Skeletal muscle cell (primary cell): ENCODE measurements around the gene INTU.
"Not testable (repeated sequence)": the region's sequence is repeated elsewhere in the genome, so short reads cannot be mapped to it uniquely, and the experiment has no call there.

Experiments
- DNase-seq: peaks from one replicate; pipeline ENCODE4 v3.0.0-alpha.2; 2010; ENCODE audit warnings: low read depth
- H3K4me3 ChIP-seq: 2 replicates; pipeline ENCODE4 v1.5.1; 2011; ENCODE audit warnings: low read depth, mild to moderate bottlenecking, control low read depth, low read length, moderate library complexity

The INTU gene

DNA sequence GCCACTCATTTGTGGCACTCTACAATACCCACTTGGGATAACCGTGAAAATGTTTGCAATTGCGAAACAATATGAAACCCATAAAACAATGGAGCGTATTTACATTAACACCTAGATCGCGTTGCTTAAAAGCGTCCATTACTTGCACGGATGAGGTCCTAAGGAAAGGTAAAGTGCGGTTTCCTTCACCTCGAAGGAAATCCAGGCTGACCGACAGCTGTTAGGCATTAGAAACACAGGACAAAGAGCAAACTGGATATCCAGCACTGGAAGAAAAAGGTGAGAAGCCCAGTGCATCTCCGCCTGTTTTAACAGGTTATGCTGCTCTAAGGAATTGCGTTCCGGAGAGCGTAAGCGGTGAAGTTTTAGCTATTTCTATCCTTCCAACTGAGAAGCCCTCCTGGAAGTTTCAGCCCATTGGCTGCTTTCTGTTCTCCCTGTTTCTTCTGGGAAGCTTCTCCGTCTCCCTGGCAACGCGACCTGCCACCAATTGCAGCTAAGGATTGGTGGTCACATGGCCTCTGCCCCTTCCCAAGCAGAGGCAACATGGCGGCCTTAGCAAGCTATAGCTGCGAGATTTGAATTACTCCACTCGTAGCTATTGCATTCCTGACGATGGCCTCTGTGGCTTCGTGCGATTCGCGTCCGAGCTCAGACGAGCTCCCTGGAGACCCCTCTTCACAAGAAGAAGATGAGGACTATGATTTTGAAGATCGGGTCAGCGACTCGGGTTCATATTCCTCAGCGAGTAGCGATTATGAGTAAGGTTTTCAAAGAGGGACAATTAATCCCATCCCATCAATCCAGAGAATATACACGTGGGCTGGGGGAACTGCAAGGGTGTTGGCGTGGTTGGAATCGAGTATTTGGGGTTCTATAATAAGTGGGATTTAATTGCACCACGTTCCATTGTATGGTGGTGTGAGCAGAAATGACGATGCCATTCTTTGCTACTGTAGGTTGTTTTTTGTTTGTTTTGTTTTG, at the start of gene INTU:
INTU (plus strand) TSS at position 538 of the 984 bp plus-strand sequence; CDS start at position 616, 78 bp downstream.
- H3K4me3 ChIP-seq: peak within 1 kb of the TSS; percentile 73
- peak; percentile 91 for DNase-seq

GRCh38 chr4:127586496-127586895, 46.3 kb upstream of the INTU start:
- not testable (repeated sequence) for H3K4me3 ChIP-seq, DNase-seq

GRCh38 chr4:127586922-127587571, 45.7 kb upstream of the INTU start:
- no peak overlapping the region for H3K4me3 ChIP-seq
- peak; percentile 3 for DNase-seq

- DNase-seq, H3K4me3 ChIP-seq: not testable (repeated sequence)
These were observed 43.6 kb upstream of the INTU start for GRCh38 chr4:127589153-127589552.

- DNase-seq: no peak
- H3K4me3 ChIP-seq: no peak overlapping the region
These were observed 34.1 kb upstream of the INTU start for GRCh38 chr4:127598656-127599055.

DNA sequence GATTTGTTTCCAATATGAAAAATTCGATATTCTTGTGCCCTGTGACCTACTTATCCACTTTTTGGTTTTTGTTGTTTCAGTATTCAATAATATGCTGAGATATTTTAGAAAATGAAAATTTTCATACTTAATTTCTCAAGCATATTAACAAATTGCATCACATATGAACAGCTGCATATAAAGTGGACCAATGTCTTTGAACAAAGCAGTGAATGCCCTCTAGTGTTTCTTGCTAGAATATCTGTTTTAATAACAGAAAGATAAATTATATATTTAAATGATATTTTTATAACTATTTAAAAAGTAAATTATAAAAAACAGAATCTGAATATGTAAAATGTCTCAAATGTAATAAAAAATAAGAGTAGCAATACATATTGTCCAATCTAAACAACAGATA, 31.7 kb upstream of the INTU start:
- H3K4me3 ChIP-seq: no peak overlapping the region
- DNase-seq: no peak

DNA sequence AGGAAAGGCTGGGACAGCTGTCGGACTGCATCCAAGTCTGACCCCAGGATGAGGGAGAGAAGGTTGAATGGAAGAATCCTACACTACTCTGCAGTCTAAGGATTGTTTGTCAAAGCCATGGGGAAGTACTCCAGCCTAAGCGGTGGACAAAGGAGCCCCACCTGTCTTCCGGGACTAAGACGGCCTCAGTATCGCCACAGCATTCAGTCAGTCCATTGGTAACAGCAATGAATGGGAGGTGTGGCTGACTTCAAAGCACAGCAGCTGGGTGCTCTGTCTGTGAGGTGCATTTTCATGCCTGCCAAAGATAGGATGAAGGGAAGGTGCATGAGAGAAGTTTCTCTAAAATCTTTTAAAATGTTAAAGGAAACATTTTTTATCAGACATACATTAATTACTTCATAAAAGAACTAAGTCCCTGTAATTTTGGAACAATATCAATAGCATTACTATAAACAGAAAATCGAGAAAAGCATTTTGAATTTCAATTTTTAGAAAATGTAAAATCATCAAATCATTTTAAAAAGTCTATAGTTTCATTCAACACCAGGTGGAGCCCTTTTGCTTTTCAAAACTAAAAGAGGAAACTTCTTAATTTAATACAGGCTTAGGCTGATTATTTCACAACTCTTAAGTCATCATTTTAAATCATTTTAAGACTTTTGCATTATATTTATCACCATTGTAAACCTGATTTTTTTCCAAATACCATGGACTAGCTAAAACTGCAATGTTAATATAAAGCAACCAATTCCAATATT, 27.6 kb upstream of the INTU start:
- no peak for DNase-seq
- H3K4me3 ChIP-seq: no peak overlapping the region

GRCh38 chr4:127606823-127607222, 25.9 kb upstream of the INTU start:
- no peak overlapping the region for H3K4me3 ChIP-seq
- DNase-seq: no peak

DNA sequence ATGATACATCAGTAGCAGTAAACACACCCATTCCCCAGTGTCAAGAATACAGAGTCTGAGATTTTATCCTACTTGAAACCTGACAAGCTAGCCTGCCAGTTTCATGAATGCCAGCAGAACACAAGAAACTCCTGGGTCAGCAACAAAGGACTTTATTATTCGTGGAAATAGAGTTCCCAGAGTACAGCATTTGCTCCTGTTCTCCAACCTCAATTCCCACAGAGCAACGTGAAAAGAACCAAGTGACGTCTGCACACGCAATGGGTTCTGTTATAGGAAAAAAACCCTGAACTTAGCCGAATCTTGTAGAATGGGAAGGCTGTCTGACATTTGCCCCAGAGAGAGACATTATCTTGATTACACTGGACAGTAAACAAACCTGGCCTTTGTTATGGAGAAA, 23.3 kb upstream of the INTU start:
- no peak overlapping the region for H3K4me3 ChIP-seq
- DNase-seq: no peak

DNA sequence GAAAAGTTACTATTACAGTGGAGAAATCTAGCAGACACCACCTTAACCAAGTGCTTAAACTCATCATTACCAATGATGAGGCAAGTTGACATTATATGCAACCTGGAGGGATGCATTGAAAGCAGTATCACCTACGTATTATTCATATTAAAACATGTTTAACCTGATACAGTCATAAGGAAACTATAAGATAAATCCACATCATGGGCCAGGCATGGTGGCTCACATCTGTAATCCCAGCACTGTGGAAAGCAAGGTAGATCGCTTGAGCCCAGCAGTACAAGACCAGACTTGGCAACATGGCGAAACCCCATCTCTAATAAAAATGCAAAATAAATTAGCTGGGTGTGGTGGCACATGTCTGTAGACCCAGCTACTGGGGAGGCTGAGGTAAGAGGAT, 22.3 kb upstream of the INTU start:
- no peak for DNase-seq
- no peak overlapping the region for H3K4me3 ChIP-seq

GRCh38 chr4:127616898-127617297, 15.9 kb upstream of the INTU start:
- DNase-seq: no peak
- H3K4me3 ChIP-seq: no peak overlapping the region

DNA sequence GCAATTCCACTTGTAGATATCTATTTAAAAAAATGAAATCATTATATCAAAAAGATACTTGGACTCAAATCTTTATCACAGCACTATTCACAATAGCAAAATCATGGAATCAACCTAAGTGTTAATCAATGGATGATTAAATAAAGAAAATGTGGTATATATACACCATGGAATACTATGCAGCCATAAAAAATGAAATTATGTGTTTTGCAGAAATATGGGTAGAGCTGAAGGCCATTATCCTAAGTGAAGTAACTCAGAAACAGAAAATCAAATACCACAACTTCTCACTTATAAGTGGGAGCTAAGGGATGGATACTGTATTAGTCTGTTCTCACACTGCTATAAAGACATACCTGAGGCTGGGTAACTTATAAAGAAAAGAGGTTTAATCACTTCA, 14.3 kb upstream of the INTU start:
- H3K4me3 ChIP-seq: no peak overlapping the region
- no peak for DNase-seq

GRCh38 chr4:127622621-127622920, 10.2 kb upstream of the INTU start:
- peak overlapping the region; percentile 81 for H3K4me3 ChIP-seq
- DNase-seq: no peak

- no peak for DNase-seq
- peak overlapping the region; percentile 81 for H3K4me3 ChIP-seq
These were observed 9.6 kb upstream of the INTU start for GRCh38 chr4:127622921-127623796.

- DNase-seq: no peak
- H3K4me3 ChIP-seq: peak overlapping the region; percentile 81
These were observed 9.0 kb upstream of the INTU start for GRCh38 chr4:127623797-127624083.

DNA sequence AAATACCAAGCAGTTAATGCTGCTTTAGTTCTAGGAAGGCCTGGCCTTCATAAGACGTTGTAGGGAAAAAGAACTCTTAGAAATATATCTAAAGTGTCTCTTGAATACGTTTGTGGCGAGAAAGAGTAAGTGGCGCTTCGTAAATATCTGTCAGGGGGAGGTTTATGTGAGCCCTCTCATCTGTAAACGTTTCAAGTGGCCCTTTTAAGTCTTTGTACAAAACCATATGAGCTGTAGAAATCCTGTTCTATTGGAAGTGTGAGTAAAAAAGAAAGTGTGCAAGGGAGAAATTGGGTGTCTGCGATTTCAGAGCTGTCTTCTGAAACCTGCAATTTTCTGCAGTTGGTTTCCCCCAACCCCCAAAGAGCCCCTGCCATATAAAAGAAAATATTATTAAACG, 8.6 kb upstream of the INTU start:
- H3K4me3 ChIP-seq: no peak overlapping the region
- DNase-seq: no peak

DNA sequence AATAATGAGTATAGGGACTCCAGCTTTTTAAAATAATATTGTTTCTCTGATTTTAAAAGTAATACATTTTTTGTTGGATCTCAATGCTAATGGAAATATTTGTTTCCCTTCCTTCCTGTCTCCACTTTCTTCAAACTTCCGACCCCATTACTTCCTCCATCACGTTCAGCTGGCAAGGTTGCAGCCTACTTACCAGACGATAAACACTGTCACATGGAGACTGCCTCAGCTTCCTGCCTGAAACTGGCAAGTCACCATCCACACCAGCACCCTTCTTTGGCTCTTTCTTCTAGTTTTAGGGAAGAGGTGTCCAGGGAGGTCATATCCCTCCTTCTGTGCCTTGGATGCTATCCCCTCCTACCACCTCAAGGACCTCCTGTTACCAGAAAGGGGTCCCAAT, 3.4 kb upstream of the INTU start:
- no peak for DNase-seq
- no peak overlapping the region for H3K4me3 ChIP-seq

- no peak for DNase-seq
- no peak overlapping the region for H3K4me3 ChIP-seq
These were observed 2.6 kb upstream of the INTU start for GRCh38 chr4:127630152-127630551.

DNA sequence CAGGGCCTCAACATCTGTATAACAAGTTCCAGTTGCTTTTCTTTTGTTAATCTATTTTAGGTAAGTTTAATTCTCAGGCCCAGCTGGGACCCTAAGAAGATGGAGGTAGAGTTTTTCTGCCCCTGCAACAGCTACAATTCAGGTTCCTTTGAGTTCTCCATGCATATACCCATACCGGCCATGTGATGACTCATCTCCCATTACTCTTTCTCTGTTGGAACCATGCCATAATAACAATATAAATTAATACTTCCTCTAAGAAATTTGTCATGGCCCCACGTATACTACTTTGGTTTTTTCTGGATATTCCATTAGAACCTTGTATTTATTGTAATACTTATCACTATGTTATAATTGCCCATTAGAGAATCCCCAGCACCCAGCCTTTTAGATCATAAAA, 1.3 kb upstream of the INTU start:
- no peak overlapping the region for H3K4me3 ChIP-seq
- DNase-seq: no peak
